HG03196 (cell line): ENCODE results near the gene AHDC1.

Experiments used
- ATAC-seq: cut with Tn5 transposase; IDR thresholded peaks from one replicate; pipeline ENCODE4 v1.9.1; 2021; ENCODE audit not compliant: unreplicated experiment

Gene AHDC1

GRCh38 chr1:27536010-27536757 is 67.8 kb downstream of the AHDC1 start:
- ATAC-seq: no peak

- no peak for ATAC-seq
Measured at GRCh38 chr1:27535386-27535785, 68.6 kb downstream of the AHDC1 start.

GRCh38 chr1:27531959-27532685 is 71.8 kb downstream of the AHDC1 start:
- no peak for ATAC-seq

GRCh38 chr1:27530192-27530591 is 73.8 kb downstream of the AHDC1 start:
- ATAC-seq: no peak

- ATAC-seq: no peak
Measured at GRCh38 chr1:27529704-27530018, 74.3 kb downstream of the AHDC1 start.

- ATAC-seq: no peak
Measured at GRCh38 chr1:27528818-27529703, 74.9 kb downstream of the AHDC1 start.

- no peak for ATAC-seq
Measured at GRCh38 chr1:27527890-27528817, 75.8 kb downstream of the AHDC1 start.

- ATAC-seq: no peak
Measured at GRCh38 chr1:27527223-27527889, 76.6 kb downstream of the AHDC1 start.

- ATAC-seq: no peak
Measured at GRCh38 chr1:27526569-27527222, 77.2 kb downstream of the AHDC1 start.

GRCh38 chr1:27525296-27526272 is 78.4 kb downstream of the AHDC1 start:
- peak; percentile 45 for ATAC-seq

- ATAC-seq: no peak
Measured at GRCh38 chr1:27523337-27524020, 80.5 kb downstream of the AHDC1 start.

GRCh38 chr1:27522432-27523336 is 81.3 kb downstream of the AHDC1 start:
- ATAC-seq: no peak

- ATAC-seq: no peak
Measured at GRCh38 chr1:27521861-27522431, 82.0 kb downstream of the AHDC1 start.

- ATAC-seq: no peak
Measured at GRCh38 chr1:27521336-27521831, 82.6 kb downstream of the AHDC1 start.

- ATAC-seq: no peak
Measured at GRCh38 chr1:27520651-27521050, 83.3 kb downstream of the AHDC1 start.
